ENCODE data around the gene TRIM67. TPM values are rescaled to one million over a fixed set of nuclear protein-coding genes. Genes with fewer than 3 reads are reported as not detected.

Gene TRIM67
- total RNA-seq, 4 donors from 2014 or later = 0.21 to 0.38 TPM; not detected in 2

- Histone ChIP-seq H3K27me3 (no peaks in the 10 kb centered on the region), H3K36me3 (no peaks in the 10 kb centered on the region), H3K4me1 (peaks cover 7% of the 10 kb centered on the region), H3K27ac (no peak overlapping the region), H3K9me3 (no peaks in the 10 kb centered on the region), H3K4me3 (no peak overlapping the region)
- DNase-seq (ENCODE audit: low spot score in 2 of 2) = no peak
- TF ChIP-seq POLR2A (IDR thresholded peaks at IDR 0.05) (no peak), CTCF (IDR thresholded peaks at IDR 0.05) (no peak), POLR2AphosphoS5 (IDR thresholded peaks at IDR 0.05) (no peak), EP300 (IDR thresholded peaks at IDR 0.05) (no peak)
- WGBS = 37% methylated on average over 1 of the region's 1 CpG
Measured at GRCh38 chr1:231138236-231138635, 23.6 kb upstream of the TRIM67 start.

DNA sequence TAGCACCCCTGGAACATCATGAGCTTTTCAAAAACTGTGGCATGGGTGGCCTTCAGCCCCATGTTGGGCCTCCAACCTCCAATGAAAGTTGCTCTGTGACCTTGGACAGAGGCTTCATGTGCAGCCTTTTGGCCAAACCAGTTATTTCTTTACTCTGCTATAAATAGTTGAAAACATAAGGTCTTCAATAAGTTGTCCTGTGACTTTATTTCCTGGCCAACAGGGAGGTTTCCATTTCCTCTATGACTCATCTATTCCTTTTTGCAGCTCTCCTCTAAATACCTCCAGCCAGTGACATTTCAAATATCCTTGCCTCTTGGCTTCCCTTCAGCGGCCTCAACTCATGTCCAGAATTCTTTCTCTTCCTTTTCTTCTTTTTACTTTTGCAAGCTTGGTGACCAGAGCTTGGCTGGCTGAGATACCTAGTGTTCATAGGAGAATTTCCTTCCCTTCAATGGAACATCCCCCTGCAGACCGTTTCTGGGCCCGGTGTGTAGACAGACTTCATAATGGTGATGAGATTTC, 22.7 kb upstream of the TRIM67 start:
- 41% methylated on average over 3 of the region's 3 CpGs for WGBS
- no peak for DNase-seq (ENCODE audit: low spot score in 2 of 2)
- H3K27me3 ChIP-seq = no peaks in the 10 kb centered on the region

GRCh38 chr1:231139659-231140654, 21.9 kb upstream of the TRIM67 start:
- WGBS = 57% methylated on average over 8 of the region's 8 CpGs
- DNase-seq (ENCODE audit: low spot score in 2 of 2) = no peak
- Histone ChIP-seq H3K4me3 (no peak overlapping the region), H3K27ac (no peak overlapping the region), H3K9me3 (no peaks in the 10 kb centered on the region), H3K4me1 (peaks cover 7% of the 10 kb centered on the region), H3K27me3 (no peaks in the 10 kb centered on the region), H3K36me3 (no peaks in the 10 kb centered on the region)
- no peak for TF ChIP-seq POLR2A (IDR thresholded peaks at IDR 0.05)
- TF ChIP-seq EP300 (IDR thresholded peaks at IDR 0.05) = no peak
- no peak for TF ChIP-seq POLR2AphosphoS5 (IDR thresholded peaks at IDR 0.05)
- TF ChIP-seq CTCF (IDR thresholded peaks at IDR 0.05) = no peak

More for the DNA sequence above, 22.7 kb upstream of the TRIM67 start:
- Histone ChIP-seq H3K4me1 (peaks cover 7% of the 10 kb centered on the region), H3K4me3 (no peak overlapping the region), H3K9me3 (no peaks in the 10 kb centered on the region), H3K36me3 (no peaks in the 10 kb centered on the region), H3K27ac (no peak overlapping the region)
- no peak for TF ChIP-seq POLR2A (IDR thresholded peaks at IDR 0.05)
- no peak for TF ChIP-seq EP300 (IDR thresholded peaks at IDR 0.05)
- no peak for TF ChIP-seq CTCF (IDR thresholded peaks at IDR 0.05)
- no peak for TF ChIP-seq POLR2AphosphoS5 (IDR thresholded peaks at IDR 0.05)

DNA sequence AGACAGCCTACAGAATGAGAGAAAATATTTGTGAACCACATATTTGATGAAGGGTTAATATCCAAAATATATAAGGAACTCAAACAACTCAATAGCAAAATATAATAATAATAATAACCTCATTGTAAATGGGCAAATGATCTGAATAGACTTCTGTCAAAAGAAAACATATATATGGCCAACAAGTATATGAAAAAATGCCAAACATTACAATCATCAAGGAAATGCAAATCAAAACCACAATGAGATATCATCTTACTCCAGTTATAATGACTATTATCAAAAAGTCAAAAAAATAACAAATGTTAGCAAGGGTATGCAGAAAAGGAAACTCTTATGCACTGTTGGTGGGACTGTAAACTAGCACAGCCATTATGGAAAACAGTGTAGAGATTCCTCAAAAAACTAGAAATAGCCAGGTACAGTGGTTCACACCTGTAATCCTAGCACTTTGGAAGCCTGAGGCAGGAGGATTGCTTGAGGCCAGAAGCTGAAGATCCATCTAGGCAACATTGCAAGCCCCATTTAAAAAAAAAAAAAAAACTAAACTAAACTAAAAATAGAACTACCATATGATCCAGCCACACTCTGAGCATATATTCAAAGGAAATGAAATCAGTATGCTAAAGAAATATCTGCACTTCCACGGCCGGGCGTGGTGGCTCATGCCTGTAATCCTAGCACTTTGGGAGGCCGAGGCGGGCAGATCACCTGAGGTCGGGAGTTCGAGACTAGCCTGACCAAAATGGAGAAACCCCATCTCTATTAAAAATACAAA, 17.3 kb upstream of the TRIM67 start:
- Histone ChIP-seq H3K4me3 (no peak overlapping the region), H3K9me3 (no peaks in the 10 kb centered on the region), H3K4me1 (peaks cover 4% of the 10 kb centered on the region), H3K27ac (no peak overlapping the region), H3K27me3 (peaks cover 11% of the 10 kb centered on the region), H3K36me3 (no peaks in the 10 kb centered on the region)
- 64% methylated on average over 7 of the region's 7 CpGs for WGBS
- TF ChIP-seq EP300 (IDR thresholded peaks at IDR 0.05) (no peak), CTCF (IDR thresholded peaks at IDR 0.05) (no peak), POLR2AphosphoS5 (IDR thresholded peaks at IDR 0.05) (no peak), POLR2A (IDR thresholded peaks at IDR 0.05) (no peak)
- DNase-seq (ENCODE audit: low spot score in 2 of 2) = no peak
